K562 (cell line): ENCODE measurements around the gene CD46. TPM values are rescaled to one million over a fixed set of nuclear protein-coding genes. Genes with fewer than 3 reads are reported as not detected.

Source experiments
- ATAC-seq: fragments of 200-7000 bp; cut with Tn5 transposase; 3 replicates; pipeline ENCODE4 v1.9.1; 2020; ENCODE audit warnings: moderate library complexity
- BruUV-seq: library from RNA; stranded (reverse); fragments of 400-500 nt; replicated peaks from 2 replicates; lab custom pipeline; 2021; lab: Mats Ljungman, UMichigan
- CTCF ChIA-PET: fragments of 300-600 bp; formaldehyde crosslinking; extraction: SDS; loops from one replicate; lab custom pipeline; 2021; ENCODE audit warnings: low intra/inter-chr PET ratio; lab: Yijun Ruan, JAX
- POLR2A ChIA-PET: fragments of 300-600, 350-650 bp; sonication (Branson Sonifier 250); formaldehyde crosslinking; extraction: SDS; loops from one replicate; lab custom pipeline; 2021; ENCODE audit warnings: antibody characterized with exemption, inconsistent platforms; lab: Yijun Ruan, JAX
- DNase-seq, 4 experiments: peaks; one replicate each; pipeline versions ENCODE4 v3.0.0 to v3.0.0-alpha.2; 2011 to 2018; ENCODE audit warnings: low spot score in 3 of 4, mixed read lengths in 3 of 4; ENCODE audit errors: extremely low read depth in 1 of 4
- FAIRE-seq: peaks from 2 replicates; lab custom pipeline; 2011; peaks lifted over from hg19 to GRCh38; lab: Jason Lieb, UNC
- H2AFZ ChIP-seq: 2 replicates; pipeline ENCODE4 v1.6.0; 2011; ENCODE audit warnings: low read depth, low read length, control low read depth, inconsistent platforms
- H3K27ac ChIP-seq: fragments of 200-600 bp; 3 replicates; pipeline ENCODE4 v1.8.0; 2011; ENCODE audit warnings: low read depth, mild to moderate bottlenecking, control low read depth, inconsistent platforms, low read length, moderate library complexity, mixed read lengths; ENCODE audit errors: extremely low read depth
- H3K27me3 ChIP-seq, 2 experiments: fragments of 300-600 bp in 1 of 2; 2 replicates in 1 of 2; 3 replicates in 1 of 2; pipeline versions ENCODE4 v1.6.0 to v1.8.0; 2011; ENCODE audit warnings: inconsistent platforms in 2 of 2, low read length in 2 of 2, mild to moderate bottlenecking in 1 of 2, mixed read lengths in 1 of 2, moderate library complexity in 1 of 2; ENCODE audit not compliant: control insufficient read depth in 2 of 2, insufficient read depth in 2 of 2
- H3K36me3 ChIP-seq: fragments of 300-600 bp; 3 replicates; pipeline ENCODE4 v1.8.0; 2011; ENCODE audit warnings: mild to moderate bottlenecking, low read length, inconsistent platforms; ENCODE audit not compliant: control insufficient read depth, insufficient read depth
- H3K4me1 ChIP-seq, 2 experiments: fragments of 200-600 bp in 1 of 2; replicated peaks in 1 of 2; 2 replicates in 1 of 2; 3 replicates in 1 of 2; pipeline versions ENCODE4 v1.5.1 to v1.8.0; 2011; ENCODE audit warnings: inconsistent platforms in 2 of 2, low read length in 2 of 2, mild to moderate bottlenecking in 1 of 2, mixed read lengths in 1 of 2, moderate library complexity in 1 of 2; ENCODE audit not compliant: control insufficient read depth in 2 of 2, insufficient read depth in 2 of 2
- H3K4me2 ChIP-seq: 2 replicates; pipeline ENCODE4 v1.6.1; 2011; ENCODE audit warnings: low read length, control low read depth, inconsistent platforms, mixed read lengths; ENCODE audit not compliant: insufficient read depth
- H3K4me3 ChIP-seq: fragments of 200-600 bp; sonication (generic), shearing (Covaris generic); 2 replicates; pipeline ENCODE4 v1.5.1; 2016; ENCODE audit warnings: control low read depth, inconsistent platforms
- H3K79me2 ChIP-seq: fragments of 200-600 bp; 3 replicates; pipeline ENCODE4 v1.8.0; 2011; ENCODE audit warnings: low read length, inconsistent platforms; ENCODE audit not compliant: control insufficient read depth, insufficient read depth
- H3K9ac ChIP-seq, 2 experiments: 2 replicates each; pipeline versions ENCODE4 v1.6.0 to v1.6.1; 2011; ENCODE audit warnings: low read depth in 2 of 2, low read length in 2 of 2, control low read depth in 1 of 2, inconsistent platforms in 1 of 2, mild to moderate bottlenecking in 1 of 2, mixed read lengths in 1 of 2; ENCODE audit not compliant: insufficient read depth in 1 of 2
- H3K9me1 ChIP-seq: one replicate; pipeline ENCODE4 v1.6.0; 2011; ENCODE audit warnings: inconsistent platforms, mild to moderate bottlenecking, low read length, moderate library complexity; ENCODE audit not compliant: control insufficient read depth, insufficient read depth
- H3K9me3 ChIP-seq: replicated peaks from 2 replicates; pipeline ENCODE4 v1.5.1; 2011; ENCODE audit warnings: low read depth, low read length, inconsistent platforms; ENCODE audit not compliant: control insufficient read depth, insufficient read depth
- H4K20me1 ChIP-seq: replicated peaks from 2 replicates; pipeline ENCODE4 v1.6.1; 2011; ENCODE audit warnings: low read length, inconsistent platforms, mixed read lengths; ENCODE audit not compliant: control insufficient read depth, insufficient read depth
- CUX1 ChIP-seq: fragments of 200-800 bp; sonication (Bioruptor generic); IDR thresholded peaks from 2 replicates; pipeline ENCODE4 v1.6.1; 2016; ENCODE audit warnings: missing genetic modification characterization, missing compliant biosample characterization
- GATAD2A ChIP-seq: fragments of 450-650 bp; IDR thresholded peaks from 2 replicates; pipeline ENCODE4 v1.6.1; 2017
- HMGN3 ChIP-seq: IDR thresholded peaks from 2 replicates; pipeline ENCODE4 v1.6.1; 2011; ENCODE audit warnings: borderline replicate concordance, low read depth, mild to moderate bottlenecking, mixed read lengths, low read length; ENCODE audit not compliant: insufficient read length; ENCODE audit errors: extremely low read depth
- NR4A1 ChIP-seq, 2 experiments: fragments of 250-450 bp in 1 of 2; fragments of 450-650 bp in 1 of 2; sonication (Bioruptor Pico) in 1 of 2; IDR thresholded peaks; 2 replicates each; pipeline versions ENCODE4 v1.4.0 to v1.6.1; 2016 to 2020; ENCODE audit warnings: mild to moderate bottlenecking in 2 of 2, missing compliant biosample characterization in 1 of 2, missing genetic modification characterization in 1 of 2, moderate library complexity in 1 of 2
- SIN3B ChIP-seq: fragments of 450-650 bp; IDR thresholded peaks from 2 replicates; pipeline ENCODE4 v1.6.1; 2017; ENCODE audit warnings: low read depth, mild to moderate bottlenecking, moderate library complexity
- TCF7L2 ChIP-seq: fragments of 150-350 bp; IDR thresholded peaks from 2 replicates; pipeline ENCODE4 v1.6.1; 2016; ENCODE audit warnings: low read depth, mild to moderate bottlenecking, low read length, moderate library complexity
- U2AF1 ChIP-seq: fragments of 200-400 bp; formaldehyde crosslinking; optimal IDR thresholded peaks from 2 replicates; pipeline ENCODE3; 2017; ENCODE audit warnings: mild to moderate bottlenecking, low read depth, low read length, moderate library complexity
- ZBTB12 ChIP-seq: fragments of 250-450 bp; sonication (Bioruptor Pico); IDR thresholded peaks from 2 replicates; pipeline ENCODE4 v1.4.0; 2020
- ZBTB26 ChIP-seq: fragments of 450-650 bp; formaldehyde crosslinking; IDR thresholded peaks from 2 replicates; pipeline ENCODE4 v1.4.0; 2022; ENCODE audit warnings: missing genetic modification characterization
- ZNF311 ChIP-seq: fragments of 250-450 bp; sonication (Bioruptor Pico); IDR thresholded peaks from 2 replicates; pipeline ENCODE4 v1.4.0; 2020; ENCODE audit warnings: mild to moderate bottlenecking, moderate library complexity
- ZNF668 ChIP-seq: fragments of 250-450 bp; sonication (Bioruptor Pico); IDR thresholded peaks from 2 replicates; pipeline ENCODE4 v1.8.0; 2022; ENCODE audit warnings: mild to moderate bottlenecking, inconsistent platforms
- WGBS: fragments of 100-300 bp; shearing (Covaris generic); methylation state at CpG from one replicate; pipeline ENCODE4 v1.1.6; 2016; ENCODE audit warnings: low coverage, mixed read lengths; ENCODE audit not compliant: insufficient coverage; ENCODE audit errors: missing lambda C conversion rate; 5-methylcytosine and 5-hydroxymethylcytosine counted together
- in situ Hi-C: fragments of 300-500 bp; cut with MboI; formaldehyde crosslinking; loops from 4 replicates; pipeline ENCODE4 v1.15.0; 2018; ENCODE audit warnings: inconsistent platforms, mixed read lengths
- intact Hi-C: fragments of 100-400 bp; cut with micrococcal nuclease; formaldehyde crosslinking; loops from 2 replicates; pipeline ENCODE4 v1.14.2; 2022
- polyA plus RNA-seq, 8 experiments: library from polyadenylated mRNA; depleted of rRNA in 4 of 8; stranded (reverse) in 5 of 8; unstranded in 3 of 8; fragments of >200 nt; fragmentation: Nextera tagmentation in 2 of 8; fragmentation: Illumina TruSeq in 1 of 8; extraction: Ambion mirVana in 2 of 8; extraction: Trizol in 1 of 8; gene quantifications; 2 replicates each; pipeline versions ENCODE4 v1.2.1 to v1.2.3, GENCODE V29; 2011 to 2014; ENCODE audit warnings: inconsistent platforms in 1 of 8, missing spikeins in 1 of 8
- total RNA-seq, 7 experiments: library from RNA; depleted of rRNA in 6 of 7; stranded (reverse); fragments of >200 nt in 6 of 7; fragmentation: Illumina TruSeq in 2 of 7; extraction: Trizol in 2 of 7; gene quantifications; 2 replicates each; pipeline versions ENCODE4 v1.2.1 to v1.2.3, GENCODE V29; 2011 to 2021; ENCODE audit warnings: low replicate concordance in 1 of 7

The CD46 gene
- total and polyA plus RNA-seq, 9 of the 15 experiments (the other 6 are each of a cell fraction or from before 2014, with no cell fraction given): 87.9 to 374 (median 156) TPM

- TF ChIP-seq TCF7L2 (peak; percentile 67; the same call in 1 of the 2 replicates), ZNF668 (CRISPR knock-in tag) (0 out of 2 replicates have a peak, but pooled peaks have one; percentile 13), ZNF311 (0 out of 2 replicates have a peak, but pooled peaks have one; percentile 54), HMGN3 (peak; percentile 29), ZBTB12 (CRISPR knock-in tag) (peak; percentile 58), GATAD2A (peak; percentile 57; the same call in 1 of the 2 replicates), U2AF1 (no peak), NR4A1 (CRISPR knock-in tag; IDR thresholded peaks at IDR 0.05) (0 out of 2 replicates have a peak, but pooled peaks have one; percentile 45), NR4A1 (tag; IDR thresholded peaks at IDR 0.05) (0 out of 2 replicates have a peak, but pooled peaks have one; percentile 39)
Measured at GRCh38 chr1:207807690-207808321, 56.0 kb downstream of the CD46 start (continued).

DNA sequence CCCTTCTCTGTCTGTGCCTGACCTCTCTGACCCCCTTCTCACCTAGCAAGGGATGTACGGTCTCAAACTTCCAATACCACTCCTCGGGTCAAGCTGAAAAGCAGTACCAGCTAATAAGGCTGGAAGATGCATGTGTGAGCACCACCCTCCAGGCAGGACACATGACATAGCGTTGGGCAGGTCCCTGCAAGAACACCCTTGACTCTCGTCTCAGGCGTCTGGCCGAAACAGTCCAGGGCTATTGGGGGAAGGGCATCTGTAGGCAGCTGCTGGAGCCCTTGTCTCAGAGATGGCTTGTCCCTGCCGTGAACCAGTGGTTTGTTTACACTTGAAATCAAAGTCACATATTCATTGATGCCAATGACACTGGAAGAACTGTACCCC is 56.5 kb downstream of the CD46 start:
- ChIA-PET POLR2A (no interaction called here), CTCF (no interaction called here)
- no peaks in the 10 kb centered on the region for H3K79me2 ChIP-seq
- DNase-seq (no peak), FAIRE-seq (no peak), ATAC-seq (no peak)
- peak overlapping the region in 1 of 2 experiments; percentile 28; a peak in 2 of 4 replicates for H3K9ac ChIP-seq
- H3K27me3 ChIP-seq: no peaks in the 10 kb centered on the region
- BruUV-seq: no TSS peak
- H3K36me3 ChIP-seq: peaks cover 18% of the 10 kb centered on the region; the same call in 2 of the 3 replicates
- in situ Hi-C loops: no loop called here
- no peak overlapping the region for H2AFZ ChIP-seq
- H3K9me1 ChIP-seq: peaks cover 4% of the 10 kb centered on the region
- 0 out of 2 replicates have a peak, but pooled peaks cover 5% of the 10 kb centered on the region for H4K20me1 ChIP-seq
- no peaks in the 10 kb centered on the region for H3K9me3 ChIP-seq
- H3K27ac ChIP-seq: no peak overlapping the region
- peaks cover 29 to 56% of the 10 kb centered on the region in 2 experiments for H3K4me1 ChIP-seq
- intact Hi-C loops: no loop called here
- no peak overlapping the region for H3K4me2 ChIP-seq
- WGBS: 78% methylated on average over 7 of the region's 7 CpGs
- no peak overlapping the region for H3K4me3 ChIP-seq
- TF ChIP-seq SIN3B (no peak), CUX1 (CRISPR knock-in tag) (no peak), ZBTB26 (CRISPR knock-in tag) (no peak)
